Esophagus squamous epithelium (tissue), 4 donors: Measurements from ENCODE around the gene MPP4.
A peak's percentile ranks its signal among the peaks of the same experiment; 100 is the strongest.

Experiments
- CTCF ChIP-seq, 6 experiments: fragments of 450-650 bp in 4 of 6; fragments of 200-600 bp in 2 of 6; sonication (generic) in 2 of 6; IDR thresholded peaks; one replicate each; pipeline ENCODE4 v1.5.1; 2016 to 2019; ENCODE audit warnings: antibody characterized with exemption in 6 of 6, mild to moderate bottlenecking in 4 of 6, moderate library complexity in 4 of 6
- POLR2A ChIP-seq, 4 donors: fragments of 450-650 bp; IDR thresholded peaks; one replicate each; pipeline ENCODE4 v1.6.1; 2017; ENCODE audit warnings: antibody characterized with exemption in 4 of 4, mild to moderate bottlenecking in 4 of 4, moderate library complexity in 3 of 4

- peak in 2 of 6 experiments; percentile 10 to 26 for TF ChIP-seq CTCF (IDR thresholded peaks at IDR 0.05)
- no peak for TF ChIP-seq POLR2A (IDR thresholded peaks at IDR 0.05)
Measured at GRCh38 chr2:201680743-201681142, 17.7 kb downstream of the MPP4 start.
